Natural killer cell treated with Interleukin-12 subunit alpha and Interleukin-12 subunit beta and Interleukin-15 and Interleukin-18, amount 100 ng/mL, for 72 hours (primary cell): Measurements from ENCODE around the gene ACSF3. TPM values are rescaled to one million over a fixed set of nuclear protein-coding genes. Genes with fewer than 3 reads are reported as not detected.
"Not testable (repeated sequence)": the region's sequence is repeated elsewhere in the genome, so short reads cannot be mapped to it uniquely, and the experiment has no call there.

Experiments used
- ATAC-seq, 2 donors: fragments of 150-1000 bp; cut with Tn5 transposase in 1 of 2; sonication (Bioruptor Pico), chemical (Tn5 transposase) in 1 of 2; 2 replicates each; pipeline ENCODE4 v1.10.0; 2021
- DNase-seq: peaks from one replicate; pipeline ENCODE4 v3.0.0; 2022; ENCODE audit warnings: low spot score
- H3K27ac Mint-ChIP-seq, 2 donors: 1 replicate in 1 of 2; 2 replicates in 1 of 2; pipeline ENCODE4 v1.8.0; 2022; ENCODE audit warnings: mixed read lengths in 2 of 2, mild to moderate bottlenecking in 1 of 2, moderate library complexity in 1 of 2
- H3K27me3 Mint-ChIP-seq, 2 donors: 1 replicate in 1 of 2; 2 replicates in 1 of 2; pipeline ENCODE4 v1.8.0; 2022; ENCODE audit warnings: mixed read lengths in 2 of 2
- H3K36me3 Mint-ChIP-seq: one replicate; pipeline ENCODE4 v1.8.0; 2022; ENCODE audit warnings: mixed read lengths
- H3K4me1 Mint-ChIP-seq, 2 donors: 1 replicate in 1 of 2; 2 replicates in 1 of 2; pipeline ENCODE4 v1.8.0; 2022; ENCODE audit warnings: low read depth in 2 of 2, mixed read lengths in 2 of 2, mild to moderate bottlenecking in 1 of 2
- H3K4me3 Mint-ChIP-seq: one replicate; pipeline ENCODE4 v1.8.0; 2022; ENCODE audit warnings: mixed read lengths
- H3K9me3 Mint-ChIP-seq: 2 replicates; pipeline ENCODE4 v1.8.0; 2022; ENCODE audit warnings: mixed read lengths
- total RNA-seq, 2 donors: library from RNA; stranded (reverse); gene quantifications; one replicate each; pipeline ENCODE4 v1.2.3, GENCODE V29; 2022

The ACSF3 gene
- total RNA-seq, 2 donors from 2014 or later: 52.3 to 125 TPM

DNA sequence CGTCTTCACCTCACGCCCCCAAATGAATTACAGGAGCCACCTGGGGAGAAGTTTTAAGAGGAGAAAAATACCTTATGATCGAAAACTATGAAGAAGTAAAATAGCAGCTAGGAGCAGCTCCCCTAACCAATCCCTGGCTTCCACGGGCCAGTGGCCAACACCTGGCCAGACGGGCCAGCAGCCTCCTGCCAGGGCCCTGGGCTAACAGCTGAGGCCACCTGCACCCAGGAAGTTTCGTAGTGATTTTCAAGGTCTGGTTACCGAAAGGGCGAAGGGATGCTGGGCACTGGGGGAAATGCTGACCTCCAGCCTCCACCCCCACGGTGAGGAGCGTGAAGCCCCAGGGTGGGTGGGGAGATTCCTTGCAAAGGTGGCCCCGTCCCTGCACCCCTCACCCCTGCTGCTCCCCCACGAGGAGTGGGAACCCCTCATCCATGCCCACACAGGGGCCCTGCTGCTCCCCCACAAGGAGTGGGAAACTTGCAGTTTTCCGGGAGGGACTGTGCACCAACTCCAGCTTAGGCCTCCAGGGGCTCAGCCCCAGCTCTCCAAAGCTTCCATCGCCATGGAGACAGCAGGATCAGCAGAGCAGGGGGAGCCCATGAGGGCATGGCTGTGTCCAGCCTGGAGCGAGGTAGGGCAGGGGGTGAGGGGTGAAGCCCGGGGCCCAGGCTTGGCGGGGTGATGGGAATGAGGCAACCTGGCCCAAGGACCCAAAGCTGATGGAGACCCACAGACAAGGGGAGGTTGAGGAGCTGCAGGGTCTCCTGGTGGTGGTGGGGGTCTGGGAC is 31.9 kb upstream of the ACSF3 start:
- H3K27ac Mint-ChIP-seq: peak overlapping the region in 1 of 2 donors; percentile 30
- no peaks in the 10 kb centered on the region for H3K9me3 Mint-ChIP-seq
- DNase-seq (no peak), ATAC-seq (no peak)
- no peaks in the 10 kb centered on the region for H3K4me1 Mint-ChIP-seq
- no peaks in the 10 kb centered on the region for H3K27me3 Mint-ChIP-seq
- H3K36me3 Mint-ChIP-seq: no peaks in the 10 kb centered on the region
- no peak overlapping the region for H3K4me3 Mint-ChIP-seq

DNA sequence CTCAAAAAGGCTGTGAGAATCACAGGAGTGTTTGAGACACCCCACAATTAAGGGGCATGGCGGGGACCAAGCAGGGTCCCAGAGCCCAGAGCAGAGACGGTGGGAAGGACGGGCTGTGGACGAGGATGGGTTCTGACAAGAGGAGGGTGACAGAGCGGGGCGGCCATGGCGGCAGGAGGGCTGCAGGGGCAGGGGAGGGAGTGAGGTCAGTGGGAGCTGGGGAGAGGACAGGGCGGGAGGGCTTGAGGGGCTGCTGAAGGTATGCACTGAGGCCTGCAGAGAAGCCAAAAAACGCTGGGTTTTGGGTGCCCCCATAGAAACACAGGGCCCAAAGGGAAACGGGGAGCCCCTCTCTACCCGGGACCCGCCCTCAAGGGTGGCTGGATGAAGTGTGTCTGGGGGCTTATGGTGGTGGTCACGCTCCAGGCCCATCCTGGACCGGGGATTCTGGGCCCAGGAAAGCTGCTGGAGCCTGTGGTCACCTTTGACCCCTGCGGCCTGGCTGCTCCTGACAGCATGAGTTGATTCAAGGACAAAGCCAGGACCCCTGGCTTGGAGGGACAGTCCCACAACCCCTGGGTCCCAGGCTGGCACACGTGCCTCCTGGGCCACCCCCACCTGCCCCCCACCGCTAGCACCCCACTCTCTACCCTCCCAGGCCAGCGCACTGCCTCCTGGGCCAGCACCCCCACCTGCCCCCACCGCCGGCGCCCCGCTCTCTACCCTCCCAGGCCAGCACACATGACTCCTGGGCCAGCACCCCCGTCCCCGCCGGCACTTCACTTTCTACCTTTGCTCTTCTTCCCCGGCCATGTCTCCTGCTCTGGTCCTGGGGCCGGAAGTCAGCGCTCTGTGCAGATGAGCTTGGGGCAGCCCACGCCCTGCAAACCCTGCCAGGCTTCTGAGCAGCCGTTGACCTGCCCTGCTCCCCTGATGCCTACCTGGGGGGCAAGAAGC is 31.0 kb upstream of the ACSF3 start:
- ATAC-seq (peak in 1 of 2 donors; percentile 34), DNase-seq (no peak)
- Mint-ChIP-seq H3K36me3 (no peaks in the 10 kb centered on the region), H3K9me3 (no peaks in the 10 kb centered on the region), H3K4me3 (no peak overlapping the region), H3K27me3 (no peaks in the 10 kb centered on the region), H3K4me1 (no peaks in the 10 kb centered on the region), H3K27ac (no peak overlapping the region)

DNA sequence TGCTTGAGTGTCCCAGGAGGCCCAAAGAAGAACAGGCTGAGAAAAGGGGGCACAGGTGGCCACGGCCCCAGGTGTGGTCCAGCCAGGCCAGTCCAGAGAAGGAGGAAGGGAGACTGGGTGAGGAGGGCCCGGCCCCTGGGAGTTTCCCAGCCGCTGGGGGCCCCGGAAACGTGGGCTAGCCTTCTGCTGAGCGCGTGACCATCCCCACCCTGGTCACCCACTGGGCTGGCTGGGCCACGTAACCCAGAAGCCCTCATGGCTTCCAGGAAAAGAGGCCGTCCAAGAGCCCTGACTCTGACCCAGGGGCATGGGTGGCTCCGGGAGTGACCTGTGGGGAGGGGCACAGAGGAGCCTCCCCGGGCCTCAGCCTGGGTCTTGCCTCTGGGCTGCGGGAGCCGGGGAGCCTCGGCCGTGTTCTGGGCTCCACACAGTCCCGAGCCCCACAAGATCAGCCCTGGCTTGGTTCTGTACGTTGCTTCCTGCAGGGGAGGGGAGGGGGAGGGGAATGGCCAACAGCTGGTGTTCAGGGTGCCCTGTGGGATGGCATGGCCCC is 29.8 kb upstream of the ACSF3 start:
- Mint-ChIP-seq H3K4me3 (no peak overlapping the region), H3K27ac (no peak overlapping the region), H3K9me3 (no peaks in the 10 kb centered on the region), H3K27me3 (no peaks in the 10 kb centered on the region), H3K4me1 (no peaks in the 10 kb centered on the region), H3K36me3 (no peaks in the 10 kb centered on the region)
- ATAC-seq (no peak), DNase-seq (no peak)

DNA sequence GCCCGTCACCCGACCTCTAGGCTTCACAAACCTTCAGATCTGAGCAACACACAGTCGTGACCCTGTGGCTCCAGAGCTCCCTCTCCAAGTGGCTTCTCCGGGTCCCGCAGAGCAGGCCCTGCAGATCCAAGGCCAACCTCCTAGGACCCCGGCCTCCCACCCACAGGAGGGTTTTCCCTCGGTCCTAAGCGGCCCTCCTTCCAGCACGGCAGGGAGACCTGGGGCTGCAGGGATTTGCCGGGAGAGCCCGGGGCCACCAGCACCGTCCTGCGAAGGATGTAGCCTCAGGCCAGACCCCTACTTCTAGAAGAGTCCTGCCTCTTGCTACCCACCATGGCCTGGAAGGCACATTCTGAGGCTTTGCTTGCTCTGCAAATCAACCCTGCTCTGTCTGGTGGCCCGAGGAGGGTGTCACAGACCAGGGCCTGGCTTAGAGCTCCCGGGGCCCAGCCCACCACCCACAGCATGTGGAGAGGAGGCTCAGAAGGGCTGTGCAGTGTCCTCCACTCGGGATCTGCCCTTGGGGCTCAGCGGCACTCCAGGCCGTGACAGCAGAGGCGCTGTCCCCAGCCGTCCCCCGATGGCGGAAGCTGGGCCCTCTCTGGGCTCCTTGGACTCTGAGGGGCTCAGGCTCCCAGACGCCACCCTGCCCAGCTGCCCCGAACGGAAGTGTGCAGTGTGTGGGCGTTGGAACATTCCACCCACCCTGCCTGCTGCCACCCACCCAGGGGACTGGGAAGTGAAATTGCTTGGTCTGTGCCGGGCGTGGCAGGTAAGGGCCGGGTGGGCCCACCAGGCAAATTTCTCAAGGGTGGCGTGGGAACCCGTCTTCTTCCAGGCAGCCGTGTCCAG is 28.8 kb upstream of the ACSF3 start:
- Mint-ChIP-seq H3K36me3 (no peaks in the 10 kb centered on the region), H3K4me1 (no peaks in the 10 kb centered on the region), H3K27me3 (no peaks in the 10 kb centered on the region), H3K4me3 (no peak overlapping the region), H3K9me3 (no peaks in the 10 kb centered on the region), H3K27ac (no peak overlapping the region)
- no peak for DNase-seq
- no peak for ATAC-seq

DNA sequence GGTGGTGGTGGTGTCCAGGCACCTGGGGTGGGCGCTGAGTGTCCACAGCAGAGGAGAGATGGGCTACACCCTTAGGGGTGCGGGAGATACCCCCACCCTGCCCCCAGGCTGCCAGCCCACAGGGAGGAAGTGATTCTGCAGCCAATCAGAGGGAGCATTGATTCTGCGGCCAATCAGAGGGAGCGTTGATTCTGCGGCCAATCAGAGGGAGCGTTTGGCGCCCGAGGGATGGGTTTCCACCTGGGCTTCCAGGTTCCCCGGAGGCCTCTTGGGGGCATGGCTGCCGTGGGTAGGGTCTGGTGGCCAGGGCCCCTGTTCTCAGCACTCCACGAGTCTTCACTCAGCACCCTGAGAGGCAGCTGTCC is 28.2 kb upstream of the ACSF3 start:
- H3K4me3 Mint-ChIP-seq: no peak overlapping the region
- H3K36me3 Mint-ChIP-seq: no peaks in the 10 kb centered on the region
- DNase-seq (no peak), ATAC-seq (no peak)
- no peaks in the 10 kb centered on the region for H3K27me3 Mint-ChIP-seq
- H3K27ac Mint-ChIP-seq: peak overlapping the region in 1 of 2 donors; percentile 12
- no peaks in the 10 kb centered on the region for H3K9me3 Mint-ChIP-seq
- H3K4me1 Mint-ChIP-seq: no peaks in the 10 kb centered on the region

DNA sequence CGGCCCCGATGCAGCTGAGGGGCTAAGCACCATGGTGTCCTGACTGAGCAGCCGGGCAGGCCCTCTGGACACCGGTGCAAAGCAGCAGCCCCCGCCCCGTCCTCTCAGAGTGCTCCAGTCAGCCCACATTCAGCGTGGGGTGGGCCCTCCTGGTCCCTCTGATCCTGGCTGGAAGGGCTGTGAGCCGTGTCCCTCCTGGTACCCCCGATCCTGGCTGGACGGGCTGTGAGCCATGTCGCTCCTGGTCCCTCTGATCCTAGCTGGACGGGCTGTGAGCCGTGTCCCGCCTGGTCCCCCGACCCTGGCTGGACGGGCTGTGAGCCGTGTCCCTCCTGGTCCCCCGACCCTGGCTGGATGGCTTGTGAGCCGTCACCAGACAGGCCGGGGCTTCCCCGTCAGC is 26.9 kb upstream of the ACSF3 start:
- Mint-ChIP-seq H3K4me3 (no peak overlapping the region), H3K4me1 (no peaks in the 10 kb centered on the region), H3K27me3 (no peaks in the 10 kb centered on the region), H3K27ac (no peak overlapping the region), H3K9me3 (no peaks in the 10 kb centered on the region), H3K36me3 (no peaks in the 10 kb centered on the region)
- ATAC-seq (no peak), DNase-seq (no peak)

DNA sequence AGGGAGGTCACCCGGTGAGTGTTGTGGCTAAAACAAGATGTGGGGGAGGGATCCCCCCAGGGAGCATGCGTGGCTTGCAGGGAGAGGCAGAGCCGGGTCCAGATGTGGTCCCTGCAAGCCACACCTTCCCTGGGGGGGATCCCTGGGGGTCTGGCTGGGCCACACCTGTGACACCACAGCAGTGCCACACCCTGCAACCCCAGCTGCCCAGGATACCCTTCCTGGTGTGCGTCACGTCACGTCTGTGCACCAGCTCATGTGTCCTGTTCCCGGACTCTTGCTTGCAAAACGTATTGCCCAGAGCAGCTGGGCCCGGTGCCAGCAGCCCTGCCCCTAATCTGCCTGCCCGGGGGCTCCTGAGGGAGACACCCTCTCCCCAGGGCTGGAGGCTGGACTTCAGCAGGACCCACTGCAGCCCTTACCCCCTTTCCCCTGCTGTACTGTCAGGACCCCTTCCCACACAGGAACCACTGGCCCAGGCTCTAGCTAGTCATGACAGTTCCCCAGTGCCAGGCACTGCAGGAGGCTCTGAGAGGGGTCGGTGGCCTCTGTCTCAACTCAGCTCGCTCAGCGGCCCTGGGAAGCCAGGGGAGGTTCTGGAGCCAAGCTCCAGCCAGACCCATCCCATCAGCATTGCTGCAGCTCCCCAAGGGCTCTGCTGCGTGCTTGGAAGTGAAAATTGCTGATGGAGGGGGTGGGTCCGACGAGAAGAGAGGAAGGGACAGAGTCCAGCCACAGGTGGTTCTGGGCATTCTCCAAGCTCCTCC is 25.8 kb upstream of the ACSF3 start:
- Mint-ChIP-seq H3K9me3 (no peaks in the 10 kb centered on the region), H3K4me3 (no peak overlapping the region), H3K27me3 (no peaks in the 10 kb centered on the region), H3K36me3 (no peaks in the 10 kb centered on the region), H3K27ac (no peak overlapping the region), H3K4me1 (no peaks in the 10 kb centered on the region)
- DNase-seq (no peak), ATAC-seq (no peak)

DNA sequence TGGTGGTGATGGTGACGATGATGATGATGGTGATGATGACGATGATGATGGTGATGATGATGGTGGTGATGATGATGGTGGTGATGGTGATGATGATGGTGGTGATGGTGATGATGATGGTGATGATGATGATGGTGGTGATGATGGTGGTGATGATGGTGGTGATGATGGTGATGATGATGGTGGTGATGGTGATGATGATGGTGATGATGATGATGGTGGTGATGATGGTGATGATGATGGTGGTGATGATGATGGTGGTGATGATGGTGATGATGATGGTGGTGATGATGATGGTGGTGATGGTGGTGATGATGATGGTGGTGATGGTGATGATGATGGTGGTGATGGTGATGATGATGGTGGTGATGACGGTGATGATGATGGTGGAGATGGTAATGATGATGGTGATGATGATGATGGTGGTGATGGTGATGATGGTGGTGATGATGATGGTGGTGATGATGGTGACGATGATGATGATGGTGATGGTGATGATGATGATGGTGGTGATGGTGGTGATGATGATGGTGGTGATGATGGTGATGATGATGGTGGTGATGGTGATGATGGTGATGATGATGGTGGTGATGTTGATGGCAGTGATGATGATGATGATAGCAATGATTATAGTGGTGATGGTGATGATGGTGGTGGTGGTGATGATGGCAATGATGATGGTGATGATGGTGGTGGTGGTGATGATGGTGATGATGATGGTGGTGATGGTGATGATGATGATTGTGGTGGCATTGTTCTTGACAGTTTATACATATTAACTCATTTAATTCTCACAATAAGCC is 24.6 kb upstream of the ACSF3 start:
- H3K27ac Mint-ChIP-seq, H3K9me3 Mint-ChIP-seq, H3K27me3 Mint-ChIP-seq, H3K36me3 Mint-ChIP-seq, ATAC-seq, DNase-seq, H3K4me1 Mint-ChIP-seq, H3K4me3 Mint-ChIP-seq: not testable (repeated sequence)

DNA sequence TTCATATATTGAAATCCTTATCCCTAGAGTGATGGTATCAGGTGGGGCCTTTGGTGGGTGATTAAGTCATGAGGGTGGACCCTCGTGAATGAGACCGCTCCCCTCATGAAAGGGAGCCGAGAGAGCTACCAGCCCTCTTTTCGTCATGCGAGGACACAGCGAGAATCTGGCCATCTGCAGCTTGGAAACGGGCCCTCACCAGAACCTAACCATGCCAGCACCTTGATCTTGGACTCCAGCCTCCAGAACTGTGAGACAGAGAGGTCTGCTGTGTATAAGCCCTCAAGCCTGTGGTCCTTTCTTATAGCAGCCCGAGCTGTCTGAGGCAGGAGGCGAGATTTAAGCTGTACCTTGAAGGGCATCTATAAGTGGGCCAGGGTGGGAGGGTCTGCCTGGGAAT is 23.7 kb upstream of the ACSF3 start:
- no peak for ATAC-seq
- DNase-seq: no peak
- Mint-ChIP-seq H3K27ac (no peak overlapping the region), H3K36me3 (no peaks in the 10 kb centered on the region), H3K27me3 (no peaks in the 10 kb centered on the region), H3K4me1 (no peaks in the 10 kb centered on the region), H3K4me3 (no peak overlapping the region), H3K9me3 (no peaks in the 10 kb centered on the region)

DNA sequence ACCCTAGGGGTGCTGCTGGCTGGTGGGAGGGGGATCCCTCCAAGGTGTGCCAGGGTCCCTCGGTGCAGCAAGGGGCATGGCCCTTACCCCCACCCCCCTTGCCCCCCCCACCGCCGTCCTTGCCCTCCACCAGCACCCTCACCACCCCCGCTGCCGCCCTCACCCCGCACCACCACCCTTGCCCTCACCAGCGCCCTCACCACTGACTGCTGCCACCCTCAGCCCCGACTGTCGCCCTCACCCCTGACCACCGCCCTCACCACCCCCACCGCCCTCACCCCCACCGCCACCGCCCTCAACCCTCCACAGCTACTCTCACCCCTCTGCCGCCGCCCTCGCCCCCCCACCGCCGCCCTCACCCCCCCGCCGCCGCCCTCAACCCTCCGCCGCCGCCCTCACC is 23.1 kb upstream of the ACSF3 start:
- no peak for DNase-seq
- no peaks in the 10 kb centered on the region for H3K36me3 Mint-ChIP-seq
- no peak for ATAC-seq
- H3K9me3 Mint-ChIP-seq: no peaks in the 10 kb centered on the region
- H3K4me1 Mint-ChIP-seq: peaks cover 0 to under 1% of the 10 kb centered on the region in 2 donors
- H3K4me3 Mint-ChIP-seq: no peak overlapping the region
- H3K27ac Mint-ChIP-seq: no peak overlapping the region
- H3K27me3 Mint-ChIP-seq: no peaks in the 10 kb centered on the region

DNA sequence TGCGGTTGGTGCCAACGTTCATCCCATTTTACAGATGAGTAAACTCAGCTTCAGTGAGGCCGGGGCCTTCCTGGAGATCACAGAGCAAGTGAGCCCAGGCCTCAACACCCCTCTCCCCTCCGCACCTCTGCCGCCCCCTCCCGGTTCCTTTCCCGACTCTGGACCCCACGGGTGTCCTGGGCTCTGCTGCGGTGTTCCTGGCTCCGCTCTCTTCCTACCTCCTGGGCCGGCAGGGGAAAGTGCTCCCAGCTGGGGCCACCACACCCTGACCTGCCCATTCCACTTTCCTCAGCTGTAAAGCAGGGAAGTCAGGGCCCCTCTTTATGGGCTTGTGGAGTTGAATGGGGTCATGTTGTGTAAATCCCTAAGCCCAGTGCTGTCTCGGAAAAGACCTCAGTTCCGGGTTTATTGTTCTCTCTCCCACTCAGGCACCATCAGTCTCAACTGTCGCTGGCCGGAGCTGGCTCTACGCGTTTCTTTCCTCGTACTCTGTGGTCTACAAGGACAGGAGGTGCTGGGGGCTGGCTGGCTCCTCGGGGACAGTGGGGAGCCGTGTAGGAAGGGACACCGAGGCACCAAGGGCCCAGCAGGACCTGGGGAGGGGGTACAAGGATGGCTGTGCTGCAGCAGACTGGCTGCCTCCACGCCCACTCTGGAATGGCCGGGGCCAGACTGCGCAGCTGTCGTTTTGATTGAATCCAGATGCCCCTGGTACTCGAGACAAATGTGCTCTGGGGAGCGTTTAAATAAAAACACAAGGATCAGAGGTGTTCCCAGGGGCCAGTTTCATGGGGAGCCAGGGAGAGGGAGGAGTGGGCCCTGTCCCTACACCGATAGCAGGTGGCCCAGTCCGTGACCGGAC is 21.7 kb upstream of the ACSF3 start:
- H3K36me3 Mint-ChIP-seq: no peaks in the 10 kb centered on the region
- H3K27me3 Mint-ChIP-seq: no peaks in the 10 kb centered on the region
- no peak overlapping the region for H3K4me3 Mint-ChIP-seq

More for the DNA sequence above, 21.7 kb upstream of the ACSF3 start:
- DNase-seq (no peak), ATAC-seq (no peak)
- H3K4me1 Mint-ChIP-seq: peaks cover 0 to 3% of the 10 kb centered on the region in 2 donors
- no peak overlapping the region for H3K27ac Mint-ChIP-seq
- no peaks in the 10 kb centered on the region for H3K9me3 Mint-ChIP-seq
